ENCODE measurements around the gene CACNA2D3. TPM values are rescaled to one million over a fixed set of nuclear protein-coding genes. Genes with fewer than 3 reads are reported as not detected.

The CACNA2D3 gene
- total RNA-seq, 1 experiment from 2014 or later, result not detected

DNA sequence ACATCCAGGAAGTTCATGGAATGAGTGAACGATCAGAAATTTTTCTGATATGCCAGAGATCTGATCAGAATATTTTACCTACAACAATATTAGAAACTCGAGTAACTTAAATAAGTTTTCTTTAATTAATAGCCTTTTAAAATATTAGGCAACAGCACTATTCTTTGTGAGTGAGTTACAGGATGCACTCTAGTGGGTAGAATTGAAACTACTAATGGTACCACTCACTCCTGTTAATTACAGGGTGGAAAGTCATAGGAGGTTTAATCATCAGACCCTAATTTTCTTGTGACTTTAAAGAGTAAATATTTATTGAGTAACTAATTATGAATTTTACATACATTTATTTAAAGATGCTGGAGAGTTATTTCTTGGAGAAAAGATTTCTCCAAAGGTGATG is 217.3 kb downstream of the CACNA2D3 start:
- CTCF ChIA-PET, result no interaction called here

DNA sequence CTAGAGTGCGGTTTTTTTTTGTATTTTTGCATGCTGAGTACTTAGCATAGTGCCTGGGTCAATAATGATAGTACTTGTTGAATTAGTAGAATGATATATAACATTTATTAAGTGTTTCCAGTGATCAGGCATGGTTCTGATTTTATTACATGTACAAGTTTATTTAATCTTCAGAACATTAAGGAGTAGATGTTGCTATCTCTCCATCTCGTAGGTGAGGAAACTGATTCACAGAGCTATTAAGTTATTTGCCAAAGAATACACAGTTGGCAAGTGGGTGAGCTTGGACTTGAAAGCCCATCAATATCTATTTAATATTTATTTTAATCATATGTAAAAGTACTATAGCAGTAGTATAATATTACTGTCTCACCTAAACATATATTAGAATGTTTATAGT is 219.5 kb downstream of the CACNA2D3 start:
- Histone ChIP-seq H3K36me3 (ENCODE audit: control insufficient read depth, insufficient read depth, low read length) (no peaks in the 10 kb centered on the region), H3K4me1 (no peaks in the 10 kb centered on the region), H3K27me3 (replicated peaks; ENCODE audit: control insufficient read depth, insufficient read depth, low read length) (no peaks in the 10 kb centered on the region), H3K4me3 (ENCODE audit: low read depth, low read length) (no peak overlapping the region), H3K9me3 (no peaks in the 10 kb centered on the region)
- intact Hi-C loops (cut with micrococcal nuclease; ENCODE audit: unreplicated experiment), result no loop called here
- no peak overlapping the region for H3K27ac Mint-ChIP-seq (ENCODE audit: unreplicated experiment)
- no peaks in the 10 kb centered on the region for H3K9me3 Mint-ChIP-seq (ENCODE audit: unreplicated experiment)
- TF ChIP-seq, protein P1, sequence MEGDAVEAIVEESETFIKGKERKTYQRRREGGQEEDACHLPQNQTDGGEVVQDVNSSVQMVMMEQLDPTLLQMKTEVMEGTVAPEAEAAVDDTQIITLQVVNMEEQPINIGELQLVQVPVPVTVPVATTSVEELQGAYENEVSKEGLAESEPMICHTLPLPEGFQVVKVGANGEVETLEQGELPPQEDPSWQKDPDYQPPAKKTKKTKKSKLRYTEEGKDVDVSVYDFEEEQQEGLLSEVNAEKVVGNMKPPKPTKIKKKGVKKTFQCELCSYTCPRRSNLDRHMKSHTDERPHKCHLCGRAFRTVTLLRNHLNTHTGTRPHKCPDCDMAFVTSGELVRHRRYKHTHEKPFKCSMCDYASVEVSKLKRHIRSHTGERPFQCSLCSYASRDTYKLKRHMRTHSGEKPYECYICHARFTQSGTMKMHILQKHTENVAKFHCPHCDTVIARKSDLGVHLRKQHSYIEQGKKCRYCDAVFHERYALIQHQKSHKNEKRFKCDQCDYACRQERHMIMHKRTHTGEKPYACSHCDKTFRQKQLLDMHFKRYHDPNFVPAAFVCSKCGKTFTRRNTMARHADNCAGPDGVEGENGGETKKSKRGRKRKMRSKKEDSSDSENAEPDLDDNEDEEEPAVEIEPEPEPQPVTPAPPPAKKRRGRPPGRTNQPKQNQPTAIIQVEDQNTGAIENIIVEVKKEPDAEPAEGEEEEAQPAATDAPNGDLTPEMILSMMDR (IDR thresholded peaks at IDR 0.05; ENCODE audit: insufficient read depth in 1 of 2, low read depth in 1 of 2, low read length in 1 of 2, severe bottlenecking in 1 of 2, unreplicated experiment in 1 of 2), result no peak
- peaks cover 5% of the 10 kb centered on the region for H3K4me1 Mint-ChIP-seq (ENCODE audit: low read depth, unreplicated experiment)
- H3K4me3 Mint-ChIP-seq (ENCODE audit: unreplicated experiment), result no peak overlapping the region
- ChIA-PET POLR2A (no interaction called here), CTCF (no interaction called here)
- BruUV-seq (replicated peaks), result no TSS peak
- no peaks in the 10 kb centered on the region for H3K27me3 Mint-ChIP-seq (ENCODE audit: insufficient read depth, unreplicated experiment)
- no peaks in the 10 kb centered on the region for H3K36me3 Mint-ChIP-seq (ENCODE audit: insufficient read depth, unreplicated experiment)
- no peak for DNase-seq

More for the DNA sequence above, 217.3 kb downstream of the CACNA2D3 start:
- Histone ChIP-seq H3K4me1 (no peaks in the 10 kb centered on the region), H3K9me3 (no peaks in the 10 kb centered on the region), H3K4me3 (ENCODE audit: low read depth, low read length) (no peak overlapping the region), H3K27me3 (replicated peaks; ENCODE audit: control insufficient read depth, insufficient read depth, low read length) (no peaks in the 10 kb centered on the region), H3K36me3 (ENCODE audit: control insufficient read depth, insufficient read depth, low read length) (no peaks in the 10 kb centered on the region)
- no peaks in the 10 kb centered on the region for H3K36me3 Mint-ChIP-seq (ENCODE audit: insufficient read depth, unreplicated experiment)
- no TSS peak for BruUV-seq (replicated peaks)
- DNase-seq, result no peak
- intact Hi-C loops (cut with micrococcal nuclease; ENCODE audit: unreplicated experiment), result no loop called here
- H3K27me3 Mint-ChIP-seq (ENCODE audit: insufficient read depth, unreplicated experiment), result no peaks in the 10 kb centered on the region
- no peak overlapping the region for H3K4me3 Mint-ChIP-seq (ENCODE audit: unreplicated experiment)
- H3K27ac Mint-ChIP-seq (ENCODE audit: unreplicated experiment), result no peak overlapping the region
- POLR2A ChIA-PET, result no interaction called here
- H3K4me1 Mint-ChIP-seq (ENCODE audit: low read depth, unreplicated experiment), result peaks cover 5% of the 10 kb centered on the region
- TF ChIP-seq, protein P1 (IDR thresholded peaks at IDR 0.05; ENCODE audit: insufficient read depth in 1 of 2, low read depth in 1 of 2, low read length in 1 of 2, severe bottlenecking in 1 of 2, unreplicated experiment in 1 of 2), result peak in 1 of 2 experiments; percentile 16
- no peaks in the 10 kb centered on the region for H3K9me3 Mint-ChIP-seq (ENCODE audit: unreplicated experiment)

- TF ChIP-seq, protein P1 (IDR thresholded peaks at IDR 0.05; ENCODE audit: insufficient read depth in 1 of 2, low read depth in 1 of 2, low read length in 1 of 2, severe bottlenecking in 1 of 2, unreplicated experiment in 1 of 2), result no peak
- Mint-ChIP-seq H3K27me3 (ENCODE audit: insufficient read depth, unreplicated experiment) (no peaks in the 10 kb centered on the region), H3K9me3 (ENCODE audit: unreplicated experiment) (no peaks in the 10 kb centered on the region), H3K4me3 (ENCODE audit: unreplicated experiment) (no peak overlapping the region), H3K36me3 (ENCODE audit: insufficient read depth, unreplicated experiment) (no peaks in the 10 kb centered on the region), H3K4me1 (ENCODE audit: low read depth, unreplicated experiment) (peaks cover 5% of the 10 kb centered on the region), H3K27ac (ENCODE audit: unreplicated experiment) (no peak overlapping the region)
- H3K4me3 ChIP-seq (ENCODE audit: low read depth, low read length), result no peak overlapping the region
- H3K36me3 ChIP-seq (ENCODE audit: control insufficient read depth, insufficient read depth, low read length), result no peaks in the 10 kb centered on the region
- no peak for DNase-seq
- CTCF ChIA-PET, result no interaction called here
- no TSS peak for BruUV-seq (replicated peaks)
- no peaks in the 10 kb centered on the region for H3K9me3 ChIP-seq
- H3K27me3 ChIP-seq (replicated peaks; ENCODE audit: control insufficient read depth, insufficient read depth, low read length), result no peaks in the 10 kb centered on the region
- intact Hi-C loops (cut with micrococcal nuclease; ENCODE audit: unreplicated experiment), result no loop called here
- H3K4me1 ChIP-seq, result no peaks in the 10 kb centered on the region
- POLR2A ChIA-PET, result no interaction called here
Observed at GRCh38 chr3:54342676-54343075, 220.3 kb downstream of the CACNA2D3 start.

All from Caco-2 (cell line).